Measurements from ENCODE around the gene PRPS1L1. TPM values are rescaled to one million over a fixed set of nuclear protein-coding genes. Genes with fewer than 3 reads are reported as not detected.

Gene PRPS1L1
- polyA plus RNA-seq, 3 donors: not detected

GRCh38 chr7:18016547-18017444, 10.8 kb downstream of the PRPS1L1 start:
- TF ChIP-seq CTCF (IDR thresholded peaks at IDR 0.05): no peak
- Histone ChIP-seq H3K4me3 (replicated peaks in 1 of 3; ENCODE audit: low read depth in 2 of 3, low read length in 3 of 3) (no peak overlapping the region), H3K36me3 (replicated peaks in 1 of 2; ENCODE audit: control insufficient read depth in 1 of 2, insufficient read depth in 2 of 2, low read length in 2 of 2) (no peaks in the 10 kb centered on the region), H3K27me3 (ENCODE audit: control insufficient read depth in 2 of 2, insufficient read depth in 2 of 2, low read length in 2 of 2) (no peaks in the 10 kb centered on the region), H3K79me2 (ENCODE audit: insufficient read depth, low read length) (no peaks in the 10 kb centered on the region), H3K4me1 (ENCODE audit: control insufficient read depth in 1 of 2, insufficient read depth in 2 of 2, low read length in 2 of 2) (peaks cover 0 to 4% of the 10 kb centered on the region in 2 donors), H3K4me2 (replicated peaks; ENCODE audit: extremely low read depth, low read length, poor library complexity, severe bottlenecking) (no peak overlapping the region), H4K20me1 (ENCODE audit: insufficient read depth, low read length) (no peaks in the 10 kb centered on the region), H2AFZ (ENCODE audit: insufficient read depth, low read depth, low read length, poor library complexity, severe bottlenecking) (no peak overlapping the region), H3K9me3 (replicated peaks in 1 of 2; ENCODE audit: control insufficient read depth in 1 of 2, insufficient read depth in 1 of 2, low read length in 2 of 2) (no peaks in the 10 kb centered on the region), H3K9ac (ENCODE audit: insufficient read depth, low read length, poor library complexity, severe bottlenecking) (no peak overlapping the region), H3K27ac (ENCODE audit: low read depth in 1 of 2, low read length in 2 of 2) (no peak overlapping the region)
- Mint-ChIP-seq H3K36me3 (no peaks in the 10 kb centered on the region), H3K27ac (no peak overlapping the region), H3K27me3 (ENCODE audit: low read depth in 3 of 3) (peaks cover 0 to 2% (median 0%) of the 10 kb centered on the region in 3 donors), H3K4me1 (peaks cover 11% of the 10 kb centered on the region), H3K9me3 (peaks cover 0 to 16% (median 10%) of the 10 kb centered on the region in 7 donors), H3K4me3 (no peak overlapping the region)
- WGBS (ENCODE audit: insufficient coverage): 100% methylated on average over 1 of the region's 9 CpGs
- intact Hi-C loops (cut with micrococcal nuclease): no loop called here
- DNase-seq: no peak

- DNase-seq: no peak
- no peak overlapping the region for H3K4me3 ChIP-seq (replicated peaks in 1 of 3; ENCODE audit: low read depth in 2 of 3, low read length in 3 of 3)
- Mint-ChIP-seq H3K27me3 (ENCODE audit: low read depth in 3 of 3) (peaks cover 0 to 2% (median 0%) of the 10 kb centered on the region in 3 donors), H3K27ac (no peak overlapping the region), H3K9me3 (peaks cover 0 to 19% (median 15%) of the 10 kb centered on the region in 7 donors), H3K4me3 (no peak overlapping the region), H3K36me3 (no peaks in the 10 kb centered on the region), H3K4me1 (no peaks in the 10 kb centered on the region)
- no peaks in the 10 kb centered on the region for H3K4me1 ChIP-seq (ENCODE audit: control insufficient read depth in 1 of 2, insufficient read depth in 2 of 2, low read length in 2 of 2)
- no peak for TF ChIP-seq CTCF (IDR thresholded peaks at IDR 0.05)
- H3K9me3 ChIP-seq (replicated peaks in 1 of 2; ENCODE audit: control insufficient read depth in 1 of 2, insufficient read depth in 1 of 2, low read length in 2 of 2): no peaks in the 10 kb centered on the region
- no peak overlapping the region for H3K4me2 ChIP-seq (replicated peaks; ENCODE audit: extremely low read depth, low read length, poor library complexity, severe bottlenecking)
- no peak overlapping the region for H3K9ac ChIP-seq (ENCODE audit: insufficient read depth, low read length, poor library complexity, severe bottlenecking)
- intact Hi-C loops (cut with micrococcal nuclease): no loop called here
- H3K79me2 ChIP-seq (ENCODE audit: insufficient read depth, low read length): no peaks in the 10 kb centered on the region
- H2AFZ ChIP-seq (ENCODE audit: insufficient read depth, low read depth, low read length, poor library complexity, severe bottlenecking): no peak overlapping the region
- no peaks in the 10 kb centered on the region for H4K20me1 ChIP-seq (ENCODE audit: insufficient read depth, low read length)
- H3K27me3 ChIP-seq (ENCODE audit: control insufficient read depth in 2 of 2, insufficient read depth in 2 of 2, low read length in 2 of 2): no peaks in the 10 kb centered on the region
- H3K27ac ChIP-seq (ENCODE audit: low read depth in 1 of 2, low read length in 2 of 2): no peak overlapping the region
- H3K36me3 ChIP-seq (replicated peaks in 1 of 2; ENCODE audit: control insufficient read depth in 1 of 2, insufficient read depth in 2 of 2, low read length in 2 of 2): no peaks in the 10 kb centered on the region
Observed at GRCh38 chr7:18013936-18014335, 13.7 kb downstream of the PRPS1L1 start.
